GM23338 (cell line): ENCODE measurements around the gene C2CD3. TPM values are rescaled to one million over a fixed set of nuclear protein-coding genes. Genes with fewer than 3 reads are reported as not detected.

Experiments used
- ATAC-seq: fragments of 200-7000 bp; cut with Tn5 transposase; 3 replicates; pipeline ENCODE4 v1.9.1; 2020
- DNase-seq: peaks from one replicate; pipeline ENCODE4 v3.0.0-alpha.2; 2015; ENCODE audit warnings: low spot score
- H2AFZ ChIP-seq: fragments of 200-600 bp; sonication (generic); 2 replicates; pipeline ENCODE4 v1.8.0; 2016; ENCODE audit warnings: antibody characterized with exemption, mild to moderate bottlenecking, moderate library complexity
- H3F3A ChIP-seq: fragments of 200-600 bp; sonication (generic); replicated peaks from 2 replicates; pipeline ENCODE4 v1.8.0; 2017; ENCODE audit warnings: antibody characterized with exemption, mixed run types, low read depth
- H3K27ac ChIP-seq: fragments of 200-600 bp; sonication (generic); 2 replicates; pipeline ENCODE4 v1.6.1; 2016; ENCODE audit warnings: low read depth
- H3K27me3 ChIP-seq: fragments of 200-600 bp; sonication (generic); 2 replicates; pipeline ENCODE4 v1.8.0; 2016; ENCODE audit warnings: mild to moderate bottlenecking, mixed run types, moderate library complexity; ENCODE audit not compliant: insufficient read depth
- H3K36me3 ChIP-seq: fragments of 200-600 bp; sonication (generic); 2 replicates; pipeline ENCODE4 v1.8.0; 2016; ENCODE audit warnings: mild to moderate bottlenecking; ENCODE audit not compliant: insufficient read depth
- H3K4me1 ChIP-seq: fragments of 200-600 bp; sonication (generic); 2 replicates; pipeline ENCODE4 v1.8.0; 2016; ENCODE audit warnings: mild to moderate bottlenecking, moderate library complexity; ENCODE audit not compliant: insufficient read depth
- H3K4me2 ChIP-seq: fragments of 200-600 bp; sonication (generic); 2 replicates; pipeline ENCODE4 v1.7.1; 2017; ENCODE audit warnings: mixed run types
- H3K4me3 ChIP-seq: fragments of 200-600 bp; sonication (generic); 2 replicates; pipeline ENCODE4 v1.6.1; 2016; ENCODE audit warnings: mixed run types
- H3K79me2 ChIP-seq: fragments of 200-600 bp; sonication (generic); replicated peaks from 2 replicates; pipeline ENCODE4 v1.8.0; 2017; ENCODE audit warnings: mild to moderate bottlenecking; ENCODE audit not compliant: insufficient read depth
- H3K9me2 ChIP-seq: fragments of 200-600 bp; sonication (generic); 2 replicates; pipeline ENCODE4 v1.8.0; 2017; ENCODE audit not compliant: insufficient read depth
- H4K20me1 ChIP-seq: fragments of 200-600 bp; sonication (generic); replicated peaks from 2 replicates; pipeline ENCODE4 v1.8.0; 2017; ENCODE audit warnings: mild to moderate bottlenecking; ENCODE audit not compliant: insufficient read depth
- H3K27ac Mint-ChIP-seq: 2 replicates; pipeline ENCODE4 v1.8.0; 2020; ENCODE audit warnings: inconsistent platforms, mild to moderate bottlenecking, moderate library complexity, mixed read lengths
- H3K27me3 Mint-ChIP-seq: 3 replicates; pipeline ENCODE4 v1.8.0; 2022; ENCODE audit warnings: low read depth, mild to moderate bottlenecking, moderate library complexity, mixed read lengths, inconsistent platforms; ENCODE audit not compliant: insufficient read depth, poor library complexity
- H3K36me3 Mint-ChIP-seq: 3 replicates; pipeline ENCODE4 v1.8.0; 2021; ENCODE audit warnings: low read depth, mild to moderate bottlenecking, inconsistent platforms, moderate library complexity, mixed read lengths
- H3K4me1 Mint-ChIP-seq: 3 replicates; pipeline ENCODE4 v1.8.0; 2020; ENCODE audit warnings: mild to moderate bottlenecking, inconsistent platforms, mixed read lengths
- H3K4me3 Mint-ChIP-seq: 3 replicates; pipeline ENCODE4 v1.8.0; 2021; ENCODE audit warnings: moderate library complexity, mild to moderate bottlenecking, inconsistent platforms, mixed read lengths
- H3K9me3 Mint-ChIP-seq: 3 replicates; pipeline ENCODE4 v1.8.0; 2020; ENCODE audit warnings: moderate library complexity, mild to moderate bottlenecking, inconsistent platforms, mixed read lengths
- CREB1 ChIP-seq: fragments of 250-450 bp; sonication (Bioruptor Pico); IDR thresholded peaks from 2 replicates; pipeline ENCODE4 v1.5.0; 2020; ENCODE audit warnings: low read depth, mild to moderate bottlenecking, moderate library complexity
- ETS1 ChIP-seq: IDR thresholded peaks from 2 replicates; pipeline ENCODE4 v1.6.1; 2016; ENCODE audit warnings: antibody characterized with exemption
- EZH2 ChIP-seq: fragments of 200-600 bp; sonication (generic); IDR thresholded peaks from one replicate; pipeline ENCODE4 v1.8.0; 2017; ENCODE audit warnings: antibody characterized with exemption, mild to moderate bottlenecking, low read depth; ENCODE audit not compliant: unreplicated experiment
- EZH2phosphoT487 ChIP-seq: fragments of 200-600 bp; sonication (generic); IDR thresholded peaks from one replicate; pipeline ENCODE4 v1.8.1; 2018; ENCODE audit warnings: antibody characterized with exemption; ENCODE audit not compliant: unreplicated experiment
- JUNB ChIP-seq: IDR thresholded peaks from one replicate; pipeline ENCODE4 v1.6.1; 2016; ENCODE audit warnings: antibody characterized with exemption; ENCODE audit not compliant: unreplicated experiment
- NANOG ChIP-seq: IDR thresholded peaks from 2 replicates; pipeline ENCODE4 v1.6.1; 2016; ENCODE audit warnings: antibody characterized with exemption, borderline replicate concordance
- POLR2AphosphoS5 ChIP-seq: IDR thresholded peaks from 2 replicates; pipeline ENCODE4 v1.6.1; 2016; ENCODE audit warnings: antibody characterized with exemption, low read depth
- REST ChIP-seq: IDR thresholded peaks from one replicate; pipeline ENCODE4 v1.6.1; 2018; ENCODE audit warnings: antibody characterized with exemption; ENCODE audit not compliant: unreplicated experiment
- STAT1 ChIP-seq: IDR thresholded peaks from one replicate; pipeline ENCODE4 v1.6.1; 2016; ENCODE audit warnings: antibody characterized with exemption; ENCODE audit not compliant: unreplicated experiment
- ZNF114 ChIP-seq: fragments of 250-450 bp; sonication (Bioruptor Pico); IDR thresholded peaks from 2 replicates; pipeline ENCODE4 v1.5.0; 2020; ENCODE audit warnings: mild to moderate bottlenecking, moderate library complexity
- ZNF331 ChIP-seq: fragments of 250-450 bp; sonication (Bioruptor Pico); IDR thresholded peaks from 2 replicates; pipeline ENCODE4 v1.5.0; 2020; ENCODE audit warnings: low read depth, mild to moderate bottlenecking, moderate library complexity
- ZNF462 ChIP-seq: fragments of 250-450 bp; sonication (Bioruptor Pico); IDR thresholded peaks from 2 replicates; pipeline ENCODE4 v1.5.0; 2020; ENCODE audit warnings: mild to moderate bottlenecking, moderate library complexity
- polyA plus RNA-seq: library from polyadenylated mRNA; unstranded; fragments of >200 nt; fragmentation: Nextera tagmentation; extraction: Ambion mirVana; gene quantifications from 2 replicates; pipeline ENCODE4 v1.2.1, GENCODE V29; 2016
- total RNA-seq: library from RNA; depleted of rRNA; stranded (reverse); fragments of >200 nt; shearing (Covaris generic); gene quantifications from 2 replicates; pipeline ENCODE4 v1.2.3, GENCODE V29; 2014

The C2CD3 gene
- total and polyA plus RNA-seq, 2 experiments from 2014 or later = 15.5 to 29.5 TPM

GRCh38 chr11:74212533-74212932 is 41.7 kb upstream of the C2CD3 start (continued):
- TF ChIP-seq EZH2 (no peak), EZH2phosphoT487 (no peak), ETS1 (no peak), NANOG (no peak), POLR2AphosphoS5 (no peak), JUNB (no peak), ZNF331 (CRISPR knock-in tag) (no peak), ZNF462 (no peak)

- H3K4me3 ChIP-seq = no peak overlapping the region
- no peaks in the 10 kb centered on the region for H4K20me1 ChIP-seq
- Mint-ChIP-seq H3K36me3 (peaks cover 15% of the 10 kb centered on the region), H3K4me1 (peaks cover 5% of the 10 kb centered on the region), H3K27me3 (no peaks in the 10 kb centered on the region), H3K4me3 (no peak overlapping the region), H3K9me3 (no peaks in the 10 kb centered on the region), H3K27ac (no peak overlapping the region)
- no peak overlapping the region for H3K4me2 ChIP-seq
- H3K4me1 ChIP-seq = peaks cover 2% of the 10 kb centered on the region; the same call in 1 of the 2 replicates
- TF ChIP-seq REST (no peak), CREB1 (CRISPR knock-in tag) (no peak), NANOG (no peak), ZNF114 (CRISPR knock-in tag) (no peak), STAT1 (no peak)
- H2AFZ ChIP-seq = no peak overlapping the region
- no peaks in the 10 kb centered on the region for H3K79me2 ChIP-seq
- H3F3A ChIP-seq = no peaks in the 10 kb centered on the region
- no peaks in the 10 kb centered on the region for H3K36me3 ChIP-seq
- H3K27ac ChIP-seq = no peak overlapping the region
- DNase-seq (no peak), ATAC-seq (no peak)
- no peaks in the 10 kb centered on the region for H3K27me3 ChIP-seq
- no peaks in the 10 kb centered on the region for H3K9me2 ChIP-seq
Observed at GRCh38 chr11:74208507-74208906, 37.7 kb upstream of the C2CD3 start.
